Neural progenitor cell (in vitro differentiated cells): Measurements from ENCODE around the gene FUS.

Source experiments
- EZH2 ChIP-seq: fragments of 200-600 bp; sonication (generic); IDR thresholded peaks from 2 replicates; pipeline ENCODE4 v1.6.1; 2017; ENCODE audit warnings: antibody characterized with exemption, mild to moderate bottlenecking, moderate library complexity
- EZH2phosphoT487 ChIP-seq: fragments of 200-600 bp; sonication (generic); IDR thresholded peaks from 2 replicates; pipeline ENCODE4 v1.6.1; 2017; ENCODE audit warnings: antibody characterized with exemption
- TF ChIP-seq, protein P1 (sequence below): fragments of 200-600 bp; sonication (generic); IDR thresholded peaks from 2 replicates; pipeline ENCODE4 v1.5.1; 2017; ENCODE audit warnings: antibody characterized with exemption, mild to moderate bottlenecking

DNA sequence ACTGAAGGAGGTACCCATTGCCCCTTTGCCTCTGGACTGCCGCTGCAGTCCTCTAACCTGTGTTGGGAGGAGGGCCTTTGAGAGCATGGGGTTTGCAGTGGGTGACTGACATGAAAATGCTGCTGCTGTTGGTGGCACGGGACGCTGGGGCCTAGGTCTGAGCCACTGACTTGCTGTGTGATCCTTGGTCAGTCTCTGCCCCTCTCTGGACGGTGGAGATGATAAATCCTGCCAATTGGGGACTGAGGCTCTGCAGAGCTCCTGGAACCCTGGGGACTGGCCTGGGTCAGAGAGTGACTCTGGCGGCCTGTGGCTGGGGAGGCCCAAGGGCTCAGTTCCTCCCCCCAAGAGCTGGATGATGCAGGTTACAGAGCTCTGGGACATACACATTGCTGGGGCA, 43.1 kb downstream of the FUS start:
- TF ChIP-seq, protein P1, sequence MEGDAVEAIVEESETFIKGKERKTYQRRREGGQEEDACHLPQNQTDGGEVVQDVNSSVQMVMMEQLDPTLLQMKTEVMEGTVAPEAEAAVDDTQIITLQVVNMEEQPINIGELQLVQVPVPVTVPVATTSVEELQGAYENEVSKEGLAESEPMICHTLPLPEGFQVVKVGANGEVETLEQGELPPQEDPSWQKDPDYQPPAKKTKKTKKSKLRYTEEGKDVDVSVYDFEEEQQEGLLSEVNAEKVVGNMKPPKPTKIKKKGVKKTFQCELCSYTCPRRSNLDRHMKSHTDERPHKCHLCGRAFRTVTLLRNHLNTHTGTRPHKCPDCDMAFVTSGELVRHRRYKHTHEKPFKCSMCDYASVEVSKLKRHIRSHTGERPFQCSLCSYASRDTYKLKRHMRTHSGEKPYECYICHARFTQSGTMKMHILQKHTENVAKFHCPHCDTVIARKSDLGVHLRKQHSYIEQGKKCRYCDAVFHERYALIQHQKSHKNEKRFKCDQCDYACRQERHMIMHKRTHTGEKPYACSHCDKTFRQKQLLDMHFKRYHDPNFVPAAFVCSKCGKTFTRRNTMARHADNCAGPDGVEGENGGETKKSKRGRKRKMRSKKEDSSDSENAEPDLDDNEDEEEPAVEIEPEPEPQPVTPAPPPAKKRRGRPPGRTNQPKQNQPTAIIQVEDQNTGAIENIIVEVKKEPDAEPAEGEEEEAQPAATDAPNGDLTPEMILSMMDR, result no peak
- TF ChIP-seq EZH2 (no peak), EZH2phosphoT487 (no peak)
